Prostate gland (tissue), 2 donors: Measurements from ENCODE around the gene LDLR. TPM values are rescaled to one million over a fixed set of nuclear protein-coding genes. Genes with fewer than 3 reads are reported as not detected.
"Not testable (repeated sequence)": the region's sequence is repeated elsewhere in the genome, so short reads cannot be mapped to it uniquely, and the experiment has no call there.

ENCODE experiments used
- DNase-seq: peaks from one replicate; pipeline ENCODE4 v3.0.0-alpha.2; 2019; ENCODE audit warnings: low spot score
- H3K27ac ChIP-seq, 2 donors: fragments of 200-600 bp; sonication (generic); 2 replicates each; pipeline ENCODE4 v1.5.1; 2017 to 2019
- H3K27me3 ChIP-seq: fragments of 200-600 bp; sonication (generic); replicated peaks from 2 replicates; pipeline ENCODE4 v1.5.1; 2019; ENCODE audit not compliant: insufficient read depth
- H3K36me3 ChIP-seq, 2 donors: fragments of 200-600 bp; sonication (generic); 1 replicate in 1 of 2; 2 replicates in 1 of 2; pipeline versions ENCODE4 v1.5.1 to v1.8.1; 2017 to 2019
- H3K4me1 ChIP-seq: fragments of 200-600 bp; sonication (generic); replicated peaks from 2 replicates; pipeline ENCODE4 v1.5.1; 2019
- H3K4me3 ChIP-seq, 2 donors: fragments of 200-600 bp; sonication (generic); 2 replicates each; pipeline ENCODE4 v1.5.1; 2017 to 2019
- H3K9me3 ChIP-seq: fragments of 200-600 bp; sonication (generic); 2 replicates; pipeline ENCODE4 v1.5.1; 2017
- CTCF ChIP-seq, 4 experiments: fragments of 200-600 bp in 2 of 4; fragments of 450-650 bp in 2 of 4; sonication (generic) in 2 of 4; IDR thresholded peaks; 1 replicate in 3 of 4; 2 replicates in 1 of 4; pipeline ENCODE4 v1.5.1; 2016 to 2019; ENCODE audit warnings: antibody characterized with exemption in 4 of 4, mild to moderate bottlenecking in 2 of 4, moderate library complexity in 2 of 4
- POLR2A ChIP-seq: fragments of 450-650 bp; IDR thresholded peaks from one replicate; pipeline ENCODE4 v1.6.1; 2016; ENCODE audit warnings: antibody characterized with exemption, mild to moderate bottlenecking
- POLR2AphosphoS5 ChIP-seq: sonication (generic); formaldehyde crosslinking; IDR thresholded peaks from one replicate; pipeline ENCODE4 v1.6.1; 2017; ENCODE audit warnings: antibody characterized with exemption
- WGBS: methylation state at CpG from one replicate; pipeline ENCODE4 v1.1.5; 2018; 5-methylcytosine and 5-hydroxymethylcytosine counted together
- intact Hi-C: fragments of 100-400 bp; cut with DNase I; formaldehyde crosslinking; loops from one replicate; pipeline ENCODE4 v1.14.2; 2022
- total RNA-seq, 2 donors: library from RNA; depleted of rRNA; stranded (reverse); fragments of >200 nt; gene quantifications; one replicate each; pipeline ENCODE4 v1.1.0, GENCODE V29; 2016

Gene LDLR
- total RNA-seq, 2 donors from 2014 or later = 17.4 to 41.5 TPM

GRCh38 chr19:11111771-11112144 lies 22.5 kb downstream of the LDLR start:
- DNase-seq = no peak
- Histone ChIP-seq H3K27me3 (no peaks in the 10 kb centered on the region), H3K4me3 (no peak overlapping the region), H3K4me1 (no peaks in the 10 kb centered on the region), H3K9me3 (no peaks in the 10 kb centered on the region), H3K27ac (no peak overlapping the region), H3K36me3 (peaks cover 8 to 14% of the 10 kb centered on the region in 2 donors)
- no peak for TF ChIP-seq CTCF (IDR thresholded peaks at IDR 0.05)
- TF ChIP-seq POLR2A = no peak
- TF ChIP-seq POLR2AphosphoS5 = no peak
- 76% methylated on average over 8 of the region's 8 CpGs for WGBS
- intact Hi-C loops = no loop called here

GRCh38 chr19:11113140-11113708 lies 24.0 kb downstream of the LDLR start:
- 93% methylated on average over 27 of the region's 27 CpGs for WGBS
- intact Hi-C loops = no loop called here
- H3K4me1 ChIP-seq = no peaks in the 10 kb centered on the region

GRCh38 chr19:11115042-11115441 lies 25.8 kb downstream of the LDLR start:
- no peaks in the 10 kb centered on the region for H3K27me3 ChIP-seq
- H3K9me3 ChIP-seq = no peaks in the 10 kb centered on the region
- no peak overlapping the region for H3K27ac ChIP-seq
- no peak overlapping the region for H3K4me3 ChIP-seq
- no peak for DNase-seq
- no peak for TF ChIP-seq POLR2A
- no peak for TF ChIP-seq CTCF (IDR thresholded peaks at IDR 0.05)
- no peak for TF ChIP-seq POLR2AphosphoS5
- intact Hi-C loops = no loop called here
- peaks cover 1 to 14% of the 10 kb centered on the region in 2 donors for H3K36me3 ChIP-seq
- 92% methylated on average over 5 of the region's 5 CpGs for WGBS
- H3K4me1 ChIP-seq = no peaks in the 10 kb centered on the region

More at GRCh38 chr19:11113140-11113708, 24.0 kb downstream of the LDLR start:
- TF ChIP-seq CTCF (IDR thresholded peaks at IDR 0.05) (no peak), POLR2A (no peak)
- no peak for DNase-seq
- no peaks in the 10 kb centered on the region for H3K9me3 ChIP-seq
- no peak overlapping the region for H3K27ac ChIP-seq
- H3K36me3 ChIP-seq = peaks cover 0 to 14% of the 10 kb centered on the region in 2 donors
- H3K27me3 ChIP-seq = no peaks in the 10 kb centered on the region
- no peak overlapping the region for H3K4me3 ChIP-seq

- H3K9me3 ChIP-seq = no peaks in the 10 kb centered on the region
- no peak for DNase-seq
- intact Hi-C loops = no loop called here
- 84% methylated on average over 11 of the region's 11 CpGs for WGBS
- H3K27ac ChIP-seq = no peak overlapping the region
- TF ChIP-seq POLR2A = no peak
- TF ChIP-seq CTCF (IDR thresholded peaks at IDR 0.05) = no peak
- TF ChIP-seq POLR2AphosphoS5 = no peak
- peaks cover 7 to 14% of the 10 kb centered on the region in 2 donors for H3K36me3 ChIP-seq
- H3K4me1 ChIP-seq = no peaks in the 10 kb centered on the region
- H3K4me3 ChIP-seq = no peak overlapping the region
- no peaks in the 10 kb centered on the region for H3K27me3 ChIP-seq
Observed at GRCh38 chr19:11115895-11116446, 26.7 kb downstream of the LDLR start.

GRCh38 chr19:11116507-11116906 lies 27.2 kb downstream of the LDLR start:
- no peaks in the 10 kb centered on the region for H3K9me3 ChIP-seq
- no peak overlapping the region for H3K4me3 ChIP-seq
- DNase-seq = no peak
- WGBS = 93% methylated on average over 9 of the region's 9 CpGs
- no peak overlapping the region for H3K27ac ChIP-seq
- TF ChIP-seq POLR2A (no peak), CTCF (IDR thresholded peaks at IDR 0.05) (no peak), POLR2AphosphoS5 (no peak)
- no peaks in the 10 kb centered on the region for H3K4me1 ChIP-seq
- H3K36me3 ChIP-seq = peaks cover 7 to 14% of the 10 kb centered on the region in 2 donors
- intact Hi-C loops = no loop called here
- H3K27me3 ChIP-seq = no peaks in the 10 kb centered on the region

- not testable (repeated sequence) for H3K27me3 ChIP-seq, H3K4me3 ChIP-seq, H3K27ac ChIP-seq, H3K9me3 ChIP-seq, H3K4me1 ChIP-seq, DNase-seq
- whole genome bisulfite sequencing = 90% methylated on average over 17 of the region's 17 CpGs
- intact Hi-C loops = loop anchor here (10.0 kb wide), 1 partner anchor 187 kb away; no protein-coding TSS in a partner anchor
- peaks cover 16 to 22% of the 10 kb centered on the region in 2 donors for H3K36me3 ChIP-seq
Observed at GRCh38 chr19:11121963-11122362, 32.7 kb downstream of the LDLR start.
